ENCODE measurements around the gene GPR179. TPM values are rescaled to one million over a fixed set of nuclear protein-coding genes. Genes with fewer than 3 reads are reported as not detected.
A peak's percentile ranks its signal among the peaks of the same experiment; 100 is the strongest.

The GPR179 gene
- total RNA-seq, 4 donors from 2014 or later, result 0.13 to 0.18 TPM; not detected in 2

DNA sequence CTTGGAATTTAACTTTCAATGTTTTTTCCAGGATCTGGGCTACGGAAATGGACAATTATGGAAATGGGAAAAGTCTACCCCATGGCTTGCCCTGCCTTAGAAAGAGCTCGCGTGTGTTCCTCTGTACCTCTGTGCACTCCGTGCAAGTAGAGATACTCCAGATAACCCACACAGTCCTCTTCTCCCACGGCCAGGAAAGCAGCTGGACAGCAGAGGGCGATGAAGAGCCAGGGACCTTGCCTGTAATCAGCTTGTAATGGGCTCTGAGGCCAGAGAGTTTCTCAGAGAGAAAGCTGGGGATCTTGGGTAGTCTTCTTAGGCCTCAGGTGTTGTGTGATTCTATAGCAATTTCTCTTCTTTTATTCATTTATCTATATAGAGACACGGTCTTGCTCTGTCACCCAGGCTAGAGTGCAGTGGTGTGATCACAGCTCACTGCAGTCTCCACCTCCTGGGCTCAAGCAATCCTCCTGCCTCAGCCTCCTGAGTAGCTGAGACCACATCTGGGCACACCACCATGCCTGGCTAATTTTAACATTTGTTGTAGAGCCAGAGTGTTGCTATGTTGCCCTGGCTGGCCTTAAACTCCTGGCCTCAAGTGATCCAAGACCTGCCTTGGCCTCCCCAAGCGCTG lies 5.5 kb upstream of the GPR179 start:
- H3K4me3 ChIP-seq, result no peak overlapping the region
- TF ChIP-seq POLR2A (IDR thresholded peaks at IDR 0.05), result no peak
- TF ChIP-seq, protein P1, sequence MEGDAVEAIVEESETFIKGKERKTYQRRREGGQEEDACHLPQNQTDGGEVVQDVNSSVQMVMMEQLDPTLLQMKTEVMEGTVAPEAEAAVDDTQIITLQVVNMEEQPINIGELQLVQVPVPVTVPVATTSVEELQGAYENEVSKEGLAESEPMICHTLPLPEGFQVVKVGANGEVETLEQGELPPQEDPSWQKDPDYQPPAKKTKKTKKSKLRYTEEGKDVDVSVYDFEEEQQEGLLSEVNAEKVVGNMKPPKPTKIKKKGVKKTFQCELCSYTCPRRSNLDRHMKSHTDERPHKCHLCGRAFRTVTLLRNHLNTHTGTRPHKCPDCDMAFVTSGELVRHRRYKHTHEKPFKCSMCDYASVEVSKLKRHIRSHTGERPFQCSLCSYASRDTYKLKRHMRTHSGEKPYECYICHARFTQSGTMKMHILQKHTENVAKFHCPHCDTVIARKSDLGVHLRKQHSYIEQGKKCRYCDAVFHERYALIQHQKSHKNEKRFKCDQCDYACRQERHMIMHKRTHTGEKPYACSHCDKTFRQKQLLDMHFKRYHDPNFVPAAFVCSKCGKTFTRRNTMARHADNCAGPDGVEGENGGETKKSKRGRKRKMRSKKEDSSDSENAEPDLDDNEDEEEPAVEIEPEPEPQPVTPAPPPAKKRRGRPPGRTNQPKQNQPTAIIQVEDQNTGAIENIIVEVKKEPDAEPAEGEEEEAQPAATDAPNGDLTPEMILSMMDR (IDR thresholded peaks at IDR 0.05), result peak; percentile 58 to 91 (median 88)
- no peak overlapping the region for H3K27ac ChIP-seq
- peaks cover 0 to 20% (median 0%) of the 10 kb centered on the region in 4 donors for H3K4me1 ChIP-seq
- no peaks in the 10 kb centered on the region for H3K27me3 ChIP-seq
- no peaks in the 10 kb centered on the region for H3K9me3 ChIP-seq
- no peaks in the 10 kb centered on the region for H3K36me3 ChIP-seq
- DNase-seq, result peak; percentile 84 to 95 (median 89)

DNA sequence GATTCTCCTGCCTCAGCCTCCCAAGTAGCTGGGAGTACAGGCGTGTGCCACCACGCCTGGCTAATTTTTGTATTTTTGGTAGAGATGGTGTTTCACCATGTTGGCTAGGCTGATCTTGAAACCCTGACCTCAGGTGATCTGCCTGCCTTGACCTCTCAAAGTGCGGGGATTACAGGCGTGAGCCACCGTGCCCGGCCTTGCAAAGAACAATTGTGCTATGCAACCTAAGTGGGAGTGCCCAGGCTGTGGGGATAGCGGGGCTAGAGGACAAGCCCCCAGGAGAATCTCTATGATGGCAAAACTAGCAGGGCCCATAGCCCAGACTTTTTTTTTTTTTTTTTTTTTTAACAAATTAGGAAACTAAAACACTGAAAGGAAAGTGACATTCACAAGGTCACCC lies 2.0 kb upstream of the GPR179 start:
- Histone ChIP-seq H3K9me3 (no peaks in the 10 kb centered on the region), H3K4me1 (peaks cover 0 to 1% (median 0%) of the 10 kb centered on the region in 4 donors), H3K27me3 (no peaks in the 10 kb centered on the region), H3K27ac (no peak overlapping the region), H3K36me3 (no peaks in the 10 kb centered on the region), H3K4me3 (no peak overlapping the region)
- DNase-seq, result no peak
- TF ChIP-seq POLR2A (IDR thresholded peaks at IDR 0.05), result no peak
- TF ChIP-seq, protein P1 (IDR thresholded peaks at IDR 0.05), result no peak

DNA sequence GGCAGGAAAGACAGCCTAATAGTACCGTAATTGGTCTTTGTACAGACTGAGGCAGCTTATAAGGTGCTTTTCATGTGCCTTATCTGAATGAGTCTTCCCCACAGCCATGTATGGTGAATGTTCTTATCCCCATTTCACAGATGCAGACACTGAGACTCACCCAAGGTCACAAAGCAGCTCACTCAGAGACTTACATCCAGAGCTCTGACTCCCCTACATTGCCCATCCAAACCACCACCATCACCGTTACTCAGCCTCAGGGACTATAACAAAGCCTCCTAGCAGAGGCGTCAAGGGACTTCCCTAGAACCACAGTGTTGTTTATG lies 627 bp upstream of the GPR179 start:
- H3K4me1 ChIP-seq, result no peaks in the 10 kb centered on the region
- no peak overlapping the region for H3K27ac ChIP-seq
- H3K27me3 ChIP-seq, result no peaks in the 10 kb centered on the region
- no peak for DNase-seq
- no peak overlapping the region for H3K4me3 ChIP-seq
- no peaks in the 10 kb centered on the region for H3K9me3 ChIP-seq
- no peak for TF ChIP-seq POLR2A (IDR thresholded peaks at IDR 0.05)
- TF ChIP-seq, protein P1 (IDR thresholded peaks at IDR 0.05), result no peak
- no peaks in the 10 kb centered on the region for H3K36me3 ChIP-seq

DNA sequence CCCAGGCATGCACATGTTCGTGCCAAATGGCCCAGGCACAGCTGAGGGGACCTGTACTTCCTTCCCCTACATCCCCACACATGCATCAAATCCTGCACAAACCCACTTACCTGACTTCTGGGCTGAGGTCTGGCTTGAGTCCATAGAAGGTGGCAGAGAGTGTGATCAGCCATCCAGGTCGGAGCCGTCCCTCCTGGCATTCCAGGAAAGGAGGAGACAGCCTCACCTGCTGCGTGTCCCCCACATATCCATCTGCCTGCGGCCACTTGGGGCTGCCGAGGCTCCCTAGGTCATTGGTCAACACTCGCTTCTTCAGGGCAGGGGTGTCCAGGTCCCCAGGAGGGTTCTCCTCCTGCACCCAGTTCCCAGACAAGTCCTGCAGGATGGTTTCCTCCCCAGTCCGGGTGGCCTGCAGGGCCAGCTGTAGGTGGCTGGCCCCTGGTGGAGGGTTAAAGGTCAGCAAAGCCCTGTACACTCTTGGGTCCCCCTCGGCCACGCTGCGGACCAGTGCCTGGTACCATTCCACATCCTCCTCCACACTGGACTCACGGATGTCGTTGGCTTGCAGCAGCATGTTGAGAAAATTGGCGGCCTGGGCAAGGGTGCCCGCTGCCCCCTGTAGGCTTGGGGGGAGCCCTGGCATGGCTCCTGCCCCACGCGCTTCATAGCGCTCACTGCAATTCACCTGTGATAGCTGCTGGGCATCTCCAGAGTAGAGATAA lies 709 bp downstream of the GPR179 start:
- no peak overlapping the region for H3K27ac ChIP-seq
- no peak for DNase-seq
- H3K9me3 ChIP-seq, result no peaks in the 10 kb centered on the region
- H3K4me3 ChIP-seq, result no peak overlapping the region
- no peak for TF ChIP-seq POLR2A (IDR thresholded peaks at IDR 0.05)
- TF ChIP-seq, protein P1 (IDR thresholded peaks at IDR 0.05), result no peak
- no peaks in the 10 kb centered on the region for H3K36me3 ChIP-seq
- no peaks in the 10 kb centered on the region for H3K27me3 ChIP-seq
- no peaks in the 10 kb centered on the region for H3K4me1 ChIP-seq

DNA sequence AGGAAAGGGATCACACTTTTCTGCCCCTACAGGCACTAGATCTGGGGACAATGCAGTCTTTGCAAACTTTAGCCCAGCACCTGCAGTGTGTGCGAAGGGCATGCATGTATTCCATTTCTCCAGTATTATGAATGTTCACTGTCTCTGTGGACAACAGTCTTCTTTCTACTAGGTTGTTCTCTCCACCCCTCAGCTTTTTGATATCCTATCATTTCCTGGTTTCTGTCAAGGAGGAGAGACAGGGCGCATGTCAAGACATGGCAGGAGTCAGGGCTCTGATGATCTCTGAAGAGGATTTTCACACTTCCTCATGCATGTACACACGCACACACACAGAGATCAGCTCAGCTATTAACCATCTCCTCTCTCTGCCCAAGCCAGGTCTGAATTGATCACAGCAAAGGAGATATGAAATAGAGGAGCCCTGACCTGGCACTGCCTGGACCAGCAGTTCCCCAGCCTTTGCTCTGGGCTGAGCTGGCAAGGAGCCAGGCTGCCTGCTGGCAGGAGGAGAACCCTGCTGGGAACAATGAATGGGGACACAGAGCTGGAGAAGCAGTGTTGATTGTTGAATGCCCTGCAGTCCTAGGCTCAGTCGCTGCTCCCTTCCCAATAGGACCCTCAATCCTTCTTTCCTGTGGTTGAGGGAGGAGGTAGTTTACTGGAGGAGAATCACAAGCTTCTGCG lies 2.6 kb downstream of the GPR179 start:
- DNase-seq, result peak in 2 of 3 donors; percentile 51 to 64
- TF ChIP-seq, protein P1 (IDR thresholded peaks at IDR 0.05), result no peak
- TF ChIP-seq POLR2A (IDR thresholded peaks at IDR 0.05), result no peak
- no peak overlapping the region for H3K27ac ChIP-seq
- H3K27me3 ChIP-seq, result no peaks in the 10 kb centered on the region
- no peaks in the 10 kb centered on the region for H3K9me3 ChIP-seq
- no peaks in the 10 kb centered on the region for H3K4me1 ChIP-seq
- H3K4me3 ChIP-seq, result no peak overlapping the region
- no peaks in the 10 kb centered on the region for H3K36me3 ChIP-seq
